HG02642 (cell line): ENCODE measurements around the gene RERE.
A peak's percentile ranks its signal among the peaks of the same experiment; 100 is the strongest.

Experiments used
- ATAC-seq: cut with Tn5 transposase; IDR thresholded peaks from one replicate; pipeline ENCODE4 v1.9.1; 2021; ENCODE audit warnings: mild to moderate bottlenecking; ENCODE audit not compliant: unreplicated experiment, poor library complexity

The RERE gene

DNA sequence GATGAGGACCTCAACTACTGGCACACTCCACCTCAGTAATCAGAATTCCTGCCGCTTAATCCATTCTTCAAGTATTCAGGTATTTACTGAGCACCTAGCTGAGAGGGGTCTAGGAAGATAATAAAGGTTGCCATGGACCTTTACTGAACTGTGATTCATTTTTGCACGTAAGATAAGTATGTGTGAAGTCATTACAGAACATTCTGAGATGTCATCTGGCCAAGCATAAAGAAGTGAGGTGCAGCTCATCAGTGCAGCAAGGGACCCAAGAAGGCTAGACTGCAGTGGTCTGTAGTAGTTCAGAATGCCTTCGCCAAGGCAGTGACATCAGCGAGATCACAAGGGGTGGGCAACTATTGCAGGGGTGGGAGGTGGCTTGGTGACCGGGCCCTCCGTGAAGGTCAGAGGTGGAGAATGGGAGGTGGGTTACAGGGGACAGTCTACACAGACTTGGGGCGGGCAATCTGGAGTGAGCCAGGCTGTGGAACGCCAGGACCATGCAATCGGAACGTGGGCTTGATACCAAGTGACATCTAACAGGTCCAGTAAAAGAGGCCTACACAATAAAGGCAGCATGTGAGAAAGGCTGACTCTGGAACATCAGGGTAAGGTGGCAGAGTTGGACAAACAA, 392.2 kb downstream of the RERE start:
- no peak for ATAC-seq

DNA sequence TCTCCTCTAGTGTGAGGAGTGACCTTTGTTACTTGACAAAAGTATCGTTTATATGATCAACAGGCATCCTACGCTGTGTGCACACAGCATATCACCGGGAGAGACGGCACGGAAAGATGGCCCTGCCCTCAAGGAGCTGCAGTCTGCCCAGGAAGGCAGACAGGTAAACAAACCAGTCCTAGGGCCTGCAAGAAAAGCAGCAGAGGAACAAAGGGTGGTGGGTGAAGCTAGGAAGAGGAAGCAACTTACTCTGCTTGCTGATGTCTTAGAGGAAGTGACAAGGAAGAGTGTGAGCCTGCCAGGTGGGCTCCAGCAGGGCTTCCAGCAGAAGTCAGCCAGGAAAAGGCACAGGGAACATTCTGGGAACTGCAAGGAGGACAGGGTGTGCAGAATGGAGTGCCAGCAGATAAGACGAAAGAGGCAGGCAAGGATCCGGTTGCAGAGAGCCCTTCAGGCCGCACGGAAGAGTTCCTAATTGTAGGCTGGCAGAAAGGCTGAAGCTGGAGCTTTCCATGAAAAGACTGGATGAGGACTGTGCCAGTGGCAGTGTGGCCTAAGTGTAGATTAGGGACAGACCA, 392.8 kb downstream of the RERE start:
- peak; percentile 14 for ATAC-seq

DNA sequence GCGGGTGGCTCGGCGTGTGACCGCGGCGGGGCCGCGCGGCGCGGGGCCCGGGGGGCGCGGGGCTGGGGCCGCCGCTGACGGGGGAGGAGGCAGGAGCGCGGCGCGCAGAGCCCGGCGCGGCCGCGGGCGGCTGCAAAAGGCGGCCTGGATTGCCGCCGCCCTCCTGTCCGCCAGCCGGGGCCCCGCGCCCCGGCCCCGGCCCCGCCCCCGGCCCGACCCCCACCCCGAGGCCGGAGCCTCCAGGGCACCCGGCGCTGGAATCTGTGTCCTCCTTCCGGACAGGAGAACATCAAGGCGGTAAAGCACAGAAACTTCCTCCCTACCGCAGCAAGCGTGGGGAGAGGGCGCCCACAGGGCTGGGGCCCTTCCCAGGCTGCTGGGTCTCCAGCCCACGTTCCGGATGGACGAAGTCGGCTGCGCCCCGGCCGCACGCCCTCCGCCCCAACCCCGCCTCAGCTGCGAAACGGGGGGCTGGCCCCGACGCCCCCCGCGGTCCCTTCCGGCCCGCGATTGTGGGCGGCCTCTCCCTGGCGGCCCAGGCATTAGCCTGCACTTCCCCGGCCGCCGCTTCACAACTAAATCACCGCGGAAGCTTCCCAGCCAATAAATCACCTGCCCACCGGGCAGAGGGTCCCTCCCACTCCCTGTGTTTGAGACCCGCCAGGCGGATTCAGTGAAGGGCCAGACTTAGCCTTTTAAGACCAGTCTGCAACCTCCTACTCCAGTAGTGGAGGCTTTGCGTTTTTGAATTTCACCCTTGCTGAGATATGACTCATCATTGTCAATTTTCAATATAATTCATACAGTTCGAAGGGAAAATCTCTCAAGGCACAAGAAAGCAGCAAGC, 393.5 kb downstream of the RERE start:
- peak; percentile 30 for ATAC-seq

DNA sequence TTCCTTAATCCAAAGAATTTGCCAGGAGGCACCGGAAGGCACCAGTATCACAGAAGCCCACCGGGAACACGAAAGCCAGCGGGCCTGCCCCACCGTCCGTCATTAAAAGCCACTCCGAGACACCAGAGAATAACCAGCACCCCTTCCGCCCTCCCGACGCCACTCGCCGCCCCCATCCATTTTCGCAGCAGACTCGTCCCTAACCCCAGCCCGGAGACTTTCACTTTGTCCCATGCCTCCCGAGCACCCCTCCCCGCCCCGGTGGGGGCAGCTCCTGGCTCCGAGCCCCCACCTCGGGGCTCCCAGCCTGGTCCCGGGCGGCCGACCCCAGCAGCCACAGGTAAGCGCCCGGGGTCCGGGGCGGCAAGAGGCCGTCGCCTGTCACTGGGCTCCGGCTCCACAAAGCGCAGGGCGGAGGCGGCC, 394.2 kb downstream of the RERE start:
- peak; percentile 16 for ATAC-seq

DNA sequence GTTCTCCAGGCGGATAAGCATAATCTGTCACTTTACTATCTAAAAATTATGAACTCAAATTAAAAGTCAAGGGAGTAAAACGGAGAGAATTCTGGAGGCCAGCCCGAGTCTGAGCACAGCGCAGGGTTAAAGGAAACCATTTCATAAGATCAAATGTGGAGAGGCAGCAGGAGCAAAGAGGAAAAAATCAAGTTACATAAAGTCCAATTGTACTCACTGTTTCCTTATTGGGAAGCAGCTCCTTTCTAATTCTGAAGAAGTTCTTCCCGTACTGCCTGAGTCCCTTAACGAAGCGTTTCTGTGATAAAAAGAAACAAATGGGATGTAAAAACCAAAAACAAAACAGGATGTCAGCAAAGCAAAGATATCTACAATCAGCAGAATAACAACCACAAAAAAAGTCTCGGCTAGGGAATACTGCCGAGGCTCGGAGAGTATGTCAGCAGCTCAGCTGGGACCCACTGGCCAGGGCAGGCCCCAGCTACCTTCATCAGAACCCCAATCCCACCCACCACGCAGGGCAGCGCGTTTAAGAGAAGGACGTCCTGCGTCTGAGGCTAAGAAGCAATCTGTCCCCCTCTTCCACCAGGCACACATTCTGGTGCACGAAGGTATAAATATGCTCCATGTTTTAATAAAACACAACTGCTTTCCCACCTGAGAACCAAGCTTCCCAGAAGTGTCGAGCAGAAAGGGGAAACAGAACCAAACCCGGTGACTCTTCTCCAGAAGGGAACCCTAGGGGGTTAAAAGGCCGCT, 394.8 kb downstream of the RERE start:
- ATAC-seq: no peak

DNA sequence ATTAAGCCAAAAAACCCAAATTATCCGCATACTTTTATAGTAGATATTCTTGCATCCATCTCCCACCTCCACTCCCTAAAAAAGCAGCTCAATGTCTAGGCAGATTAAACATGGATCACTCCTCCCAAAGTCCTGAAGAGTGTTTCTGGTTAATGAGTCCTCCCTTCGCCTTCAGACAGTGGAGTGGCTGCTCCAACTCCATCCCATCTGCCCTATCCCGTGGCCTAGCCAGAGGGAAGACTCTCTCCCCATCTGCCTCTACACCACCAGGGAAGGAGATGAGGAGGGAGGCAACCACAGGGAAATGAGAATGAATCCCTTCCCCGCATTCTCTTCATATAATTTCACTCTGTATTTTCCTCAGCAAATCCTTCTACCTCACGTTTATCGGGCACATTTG, 395.7 kb downstream of the RERE start:
- no peak for ATAC-seq

DNA sequence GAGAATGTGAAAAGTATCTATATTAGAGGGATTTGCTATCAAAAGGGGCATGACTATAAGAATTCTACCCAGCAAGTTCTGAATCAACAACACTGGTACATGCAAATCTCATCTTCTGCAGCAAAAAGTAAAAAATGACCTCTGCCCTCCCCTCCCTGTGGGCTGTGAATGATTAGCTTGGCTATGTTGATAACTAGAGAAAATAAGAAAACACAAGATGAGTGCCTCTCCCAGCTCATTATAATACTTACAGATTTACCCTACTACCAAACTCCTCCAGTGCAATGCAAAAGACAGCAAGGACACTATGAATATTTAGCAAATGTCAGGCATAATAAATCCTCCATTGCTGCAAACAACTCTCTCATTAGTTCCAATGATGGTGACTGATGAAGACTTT, 397.1 kb downstream of the RERE start:
- no peak for ATAC-seq

DNA sequence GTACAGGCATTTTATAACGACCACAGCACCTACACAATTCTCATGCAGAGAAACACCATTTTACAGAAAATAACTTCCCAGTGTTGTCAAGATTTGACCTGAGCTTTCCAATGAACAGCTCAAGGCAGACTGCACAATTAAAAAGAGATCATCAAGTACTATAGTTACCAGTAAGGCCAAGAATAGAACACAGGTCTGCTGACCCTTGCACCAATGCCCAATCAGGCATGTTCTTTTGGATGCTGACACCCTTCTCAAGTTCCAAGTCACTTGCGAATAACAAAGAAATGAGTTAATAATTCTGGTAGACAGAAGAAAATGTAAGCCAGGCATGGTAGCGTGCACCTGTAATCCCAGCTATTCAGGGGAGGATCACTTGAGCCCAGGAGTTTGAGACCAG, 397.6 kb downstream of the RERE start:
- no peak for ATAC-seq

DNA sequence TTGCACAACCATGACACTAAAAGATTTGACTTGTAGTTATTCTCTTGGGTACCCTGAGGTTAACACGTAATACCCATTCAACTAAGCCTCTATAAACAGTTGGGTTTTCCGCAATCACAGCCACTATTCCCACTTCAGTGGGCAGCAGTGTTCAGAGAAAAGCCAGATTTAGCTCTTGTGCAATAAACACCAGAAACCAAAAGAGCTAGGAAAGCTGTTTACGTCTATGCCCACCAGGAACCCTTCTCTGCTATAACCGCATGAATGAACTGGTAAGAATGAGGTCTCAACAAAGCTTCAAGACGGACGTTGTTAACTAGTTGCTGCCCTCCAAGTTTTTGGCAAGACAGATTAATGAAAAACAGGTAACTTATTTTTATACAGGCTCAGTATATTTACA, 398.3 kb downstream of the RERE start:
- no peak for ATAC-seq

DNA sequence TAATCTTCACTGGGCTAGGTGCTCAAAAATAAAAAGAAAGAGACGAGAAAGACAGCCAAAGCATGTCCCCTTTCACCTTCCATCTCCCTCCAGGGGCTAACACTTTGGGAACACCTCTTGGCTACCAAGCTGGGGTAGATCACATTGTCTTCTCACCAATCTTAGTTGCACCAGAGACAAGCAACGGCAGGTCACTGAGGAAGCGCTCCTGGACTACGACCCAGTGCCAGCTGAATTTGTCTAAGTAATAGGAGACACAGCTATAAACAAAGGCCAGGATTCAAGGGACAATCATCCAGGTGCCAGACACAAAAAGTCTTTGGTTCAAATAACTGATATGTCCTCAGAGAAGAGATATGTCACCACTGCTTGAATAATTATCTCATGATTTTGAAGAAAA, 399.1 kb downstream of the RERE start:
- ATAC-seq: no peak

DNA sequence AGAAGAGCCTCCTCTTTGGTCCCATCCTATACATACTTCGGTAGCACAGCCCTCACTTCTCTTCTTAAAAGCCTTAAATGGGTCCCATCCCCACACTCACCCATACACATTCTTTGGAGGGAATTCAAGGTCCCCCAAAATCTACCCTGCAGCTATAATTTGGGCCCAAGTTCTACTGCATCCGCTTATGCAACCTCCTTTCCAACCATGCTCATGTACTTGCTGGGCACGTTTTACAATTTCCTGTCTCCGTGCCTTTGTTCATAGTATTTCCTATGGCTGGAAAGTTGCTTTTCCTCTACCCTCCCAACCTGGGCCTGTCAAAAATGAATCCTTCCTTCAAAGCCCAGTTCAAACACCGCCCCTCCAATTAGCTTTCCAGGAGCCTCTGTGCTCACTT, 399.8 kb downstream of the RERE start:
- no peak for ATAC-seq

DNA sequence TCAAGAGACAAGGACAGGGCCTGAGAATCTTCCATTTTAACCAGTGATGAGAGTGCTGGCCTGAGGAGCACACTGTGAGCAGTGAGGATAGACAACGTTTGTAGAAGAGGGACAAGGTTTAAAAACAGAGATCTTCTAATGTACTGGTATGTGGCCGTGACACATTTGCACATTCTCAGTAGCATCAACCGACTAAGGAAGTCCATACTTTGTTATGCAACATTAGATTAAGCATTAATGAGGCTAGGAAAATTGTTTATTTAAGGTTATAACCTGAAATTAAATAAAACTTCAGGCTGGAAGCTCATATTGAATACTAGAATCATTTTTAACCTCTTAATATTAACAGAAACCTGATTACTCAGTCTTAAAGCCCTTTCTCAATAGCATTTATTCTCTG, 400.6 kb downstream of the RERE start:
- no peak for ATAC-seq

DNA sequence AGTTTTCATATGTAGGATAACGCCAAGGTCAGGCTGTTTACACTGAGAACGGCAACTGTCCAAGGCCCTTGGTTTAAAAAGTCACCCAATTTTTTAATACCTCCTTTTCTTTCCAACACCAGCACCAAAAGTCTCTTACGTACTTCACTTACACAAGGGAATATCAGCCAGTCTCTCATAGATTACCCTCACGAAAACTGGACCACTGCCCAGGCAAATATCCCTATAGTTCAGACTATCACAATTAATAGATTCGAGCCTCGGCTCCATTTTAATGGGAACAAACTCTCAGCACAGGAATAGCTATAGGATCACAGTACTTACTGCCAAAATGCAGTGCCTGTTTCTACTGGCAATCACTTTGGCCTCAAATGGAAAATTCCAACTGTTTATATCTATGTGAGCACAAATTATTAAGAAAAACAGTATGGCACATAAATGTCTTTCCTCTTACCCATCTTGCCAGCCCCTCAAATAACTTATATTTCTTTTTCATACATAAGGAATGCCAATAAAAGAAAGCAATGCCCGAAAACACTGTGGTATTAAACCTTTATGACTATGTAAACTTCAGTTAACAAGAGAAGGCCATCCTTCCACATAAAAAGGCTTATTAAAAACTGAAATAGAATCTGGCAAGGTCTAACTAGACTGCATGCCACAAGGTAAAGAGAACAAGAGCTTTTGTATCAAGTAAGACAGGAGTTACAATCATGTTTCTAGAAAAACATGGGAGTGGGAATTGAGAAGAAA, 401.7 kb downstream of the RERE start:
- no peak for ATAC-seq

DNA sequence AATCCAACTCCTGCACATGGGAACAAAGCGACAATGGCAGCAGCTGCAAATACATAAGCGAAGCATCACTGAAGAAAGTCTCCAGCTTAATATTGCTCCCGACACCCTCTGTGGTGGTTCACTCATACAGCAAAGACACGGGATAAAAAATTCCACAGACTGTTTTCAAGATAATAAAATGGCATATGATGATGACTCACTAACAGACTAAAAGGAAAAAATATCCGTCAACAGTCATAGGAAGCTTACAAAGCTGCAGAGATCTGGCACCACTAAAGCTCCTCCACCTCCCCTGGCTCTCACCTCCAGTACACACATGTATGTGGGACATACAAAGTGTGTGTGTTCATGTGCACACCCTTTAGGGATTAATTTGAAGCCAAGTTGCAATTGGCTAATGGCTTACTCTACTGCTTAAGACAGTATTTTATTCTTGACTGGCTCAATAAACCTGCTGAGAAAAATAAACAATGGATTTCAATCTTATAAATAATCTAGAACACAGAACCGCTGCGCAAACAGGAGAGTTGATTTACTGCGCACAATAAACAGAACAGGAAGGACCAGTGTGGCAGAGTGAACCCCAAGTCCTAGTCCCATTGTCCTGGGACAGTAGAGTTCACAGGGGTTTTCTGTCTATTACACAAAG, 405.1 kb downstream of the RERE start:
- no peak for ATAC-seq

DNA sequence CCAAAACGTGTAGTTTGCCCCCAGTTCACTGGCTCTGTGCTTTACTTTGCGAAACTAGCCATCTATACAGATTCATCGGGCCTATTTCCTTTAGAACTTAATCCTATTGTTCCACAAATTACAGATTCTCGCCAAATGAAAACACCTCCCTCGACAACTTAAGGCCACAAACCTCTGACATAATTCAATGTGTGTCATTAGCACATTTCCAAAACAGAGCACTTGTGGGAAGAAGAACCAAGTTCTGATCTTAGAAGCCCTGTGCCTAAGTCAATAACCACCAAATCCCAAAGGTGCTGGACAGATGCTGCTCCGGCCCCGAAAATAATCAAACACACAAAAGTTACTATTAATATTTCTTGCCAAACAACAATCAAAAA, 405.6 kb downstream of the RERE start:
- no peak for ATAC-seq

DNA sequence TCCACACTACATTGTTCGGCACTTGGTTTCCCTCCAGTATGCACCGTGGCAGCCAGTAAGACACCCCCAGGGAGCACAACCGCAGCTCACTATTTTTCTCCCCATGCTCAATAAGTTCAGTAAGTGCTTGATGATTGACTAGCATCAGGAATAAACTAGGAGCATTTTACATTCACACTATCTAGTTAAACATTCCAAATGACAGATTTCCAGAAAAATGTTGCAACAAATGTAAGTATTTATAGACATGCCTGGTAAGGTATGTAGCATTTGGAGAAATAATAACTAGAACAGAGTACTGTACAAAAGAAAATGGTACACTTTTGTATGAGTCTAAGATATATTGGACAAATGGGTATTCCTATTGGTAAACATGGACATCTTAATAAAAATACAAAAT, 406.6 kb downstream of the RERE start:
- ATAC-seq: no peak

DNA sequence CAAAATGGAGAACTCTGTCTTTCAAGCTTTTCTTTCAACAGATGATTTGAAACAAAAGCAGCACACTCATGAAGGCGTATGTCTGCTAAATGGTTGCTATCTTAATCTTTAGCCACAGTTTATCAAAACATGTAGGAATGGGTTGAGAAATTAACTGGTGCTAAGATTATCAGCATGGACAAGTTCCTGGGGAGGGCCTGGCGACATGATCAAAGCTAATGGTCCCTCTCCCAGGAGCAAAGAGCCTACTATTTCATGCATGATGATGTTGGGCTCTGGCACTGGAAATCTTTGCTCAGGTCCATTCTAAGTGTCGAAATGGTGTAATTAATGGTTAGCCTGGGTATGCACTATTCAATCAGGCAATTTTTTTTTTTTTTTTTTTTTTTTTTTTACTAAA, 407.8 kb downstream of the RERE start:
- no peak for ATAC-seq

DNA sequence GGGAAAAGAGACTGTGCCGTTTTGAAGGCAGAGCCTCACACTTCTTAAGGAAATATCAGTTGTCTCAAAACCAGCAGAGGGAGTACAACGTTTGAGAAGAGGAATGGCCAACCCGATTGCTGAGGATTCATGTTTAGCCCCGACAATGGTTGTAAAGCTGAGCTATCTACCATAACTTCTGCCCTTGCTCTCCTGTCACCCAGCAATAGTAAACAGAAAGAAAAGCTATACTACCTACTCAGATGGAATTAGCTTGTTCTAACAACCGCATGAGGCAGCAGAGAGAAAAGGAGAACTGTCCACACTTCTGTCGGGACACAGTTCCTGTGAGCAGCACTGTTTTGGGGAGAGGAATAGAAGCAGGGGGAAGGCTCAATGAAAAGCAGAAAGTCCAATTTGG, 408.3 kb downstream of the RERE start:
- no peak for ATAC-seq

DNA sequence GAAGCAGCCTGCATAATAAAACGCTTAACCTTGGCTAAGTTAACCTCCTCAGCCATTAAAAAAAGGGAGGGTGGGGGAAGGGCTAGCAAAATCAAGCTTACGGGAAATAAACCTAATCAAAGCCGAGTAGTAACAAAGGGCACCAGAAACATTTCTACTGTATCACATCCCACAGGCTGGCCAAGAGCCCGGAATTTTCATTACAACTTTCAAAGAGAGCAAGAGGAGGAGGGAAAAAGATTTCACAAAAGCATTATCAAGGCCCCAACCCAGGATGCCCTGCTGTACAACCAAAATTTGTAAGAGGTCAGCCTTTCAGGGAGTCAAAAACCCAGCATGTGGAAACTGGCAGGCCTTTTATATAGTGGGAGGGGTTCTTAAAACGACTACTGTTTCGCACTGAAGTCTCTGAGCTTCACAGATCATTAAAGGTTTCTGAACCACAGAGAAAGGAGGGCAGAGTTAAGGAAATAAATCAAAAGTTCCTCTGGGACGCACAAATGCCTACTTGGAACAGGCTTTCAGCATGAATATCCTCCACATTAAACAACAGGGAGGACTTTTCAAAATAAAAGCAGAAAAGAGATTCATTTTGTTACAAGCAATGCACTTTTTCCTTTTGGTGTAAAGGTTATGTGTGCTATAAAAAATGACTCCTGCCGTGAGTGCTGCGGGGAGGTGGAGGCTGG, 409.1 kb downstream of the RERE start:
- ATAC-seq: no peak
